Fibroblast of villous mesenchyme (primary cell): ENCODE data around the gene HSPA1B. TPM values are rescaled to one million over a fixed set of nuclear protein-coding genes. Genes with fewer than 3 reads are reported as not detected.
A peak's percentile ranks its signal among the peaks of the same experiment; 100 is the strongest.
"Not testable (repeated sequence)": the region's sequence is repeated elsewhere in the genome, so short reads cannot be mapped to it uniquely, and the experiment has no call there.

Experiments used
- DNase-seq: peaks from one replicate; pipeline ENCODE4 v3.0.0-alpha.2; 2010; ENCODE audit warnings: low read depth
- H3K4me3 ChIP-seq: 2 replicates; pipeline ENCODE4 v1.5.1; 2011; ENCODE audit warnings: low read depth, mild to moderate bottlenecking, low read length
- total RNA-seq: library from RNA; depleted of rRNA; stranded (reverse); fragments of >200 nt; gene quantifications from 2 replicates; pipeline ENCODE4 v1.2.3, GENCODE V29; 2012
- TF ChIP-seq, protein P1 (sequence below): IDR thresholded peaks from 2 replicates; pipeline ENCODE4 v1.5.1; 2012; ENCODE audit warnings: low read depth, mild to moderate bottlenecking, low read length; ENCODE audit not compliant: insufficient read depth

The HSPA1B gene
- total RNA-seq, 1 donor = 148 TPM

DNA sequence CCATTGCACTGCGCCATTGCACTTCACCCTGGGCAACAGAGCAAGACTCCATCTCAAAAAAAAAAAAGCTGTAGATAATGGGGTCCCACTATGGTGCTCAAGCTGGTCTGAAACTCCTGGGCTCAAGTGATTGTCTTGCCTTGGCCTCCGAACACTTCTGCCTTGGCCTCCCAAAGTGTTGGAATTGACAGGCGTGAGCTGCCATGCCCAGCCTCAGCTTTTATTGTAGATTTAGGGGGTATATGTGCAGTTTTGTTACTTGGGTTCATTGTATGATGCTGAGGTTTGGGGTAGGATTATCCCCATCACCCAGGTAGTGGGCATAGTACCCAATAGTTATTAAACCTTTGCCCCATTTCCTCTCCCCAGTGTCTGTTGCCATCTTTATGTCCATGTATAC lies 11.4 kb downstream of the HSPA1B start:
- TF ChIP-seq, protein P1, sequence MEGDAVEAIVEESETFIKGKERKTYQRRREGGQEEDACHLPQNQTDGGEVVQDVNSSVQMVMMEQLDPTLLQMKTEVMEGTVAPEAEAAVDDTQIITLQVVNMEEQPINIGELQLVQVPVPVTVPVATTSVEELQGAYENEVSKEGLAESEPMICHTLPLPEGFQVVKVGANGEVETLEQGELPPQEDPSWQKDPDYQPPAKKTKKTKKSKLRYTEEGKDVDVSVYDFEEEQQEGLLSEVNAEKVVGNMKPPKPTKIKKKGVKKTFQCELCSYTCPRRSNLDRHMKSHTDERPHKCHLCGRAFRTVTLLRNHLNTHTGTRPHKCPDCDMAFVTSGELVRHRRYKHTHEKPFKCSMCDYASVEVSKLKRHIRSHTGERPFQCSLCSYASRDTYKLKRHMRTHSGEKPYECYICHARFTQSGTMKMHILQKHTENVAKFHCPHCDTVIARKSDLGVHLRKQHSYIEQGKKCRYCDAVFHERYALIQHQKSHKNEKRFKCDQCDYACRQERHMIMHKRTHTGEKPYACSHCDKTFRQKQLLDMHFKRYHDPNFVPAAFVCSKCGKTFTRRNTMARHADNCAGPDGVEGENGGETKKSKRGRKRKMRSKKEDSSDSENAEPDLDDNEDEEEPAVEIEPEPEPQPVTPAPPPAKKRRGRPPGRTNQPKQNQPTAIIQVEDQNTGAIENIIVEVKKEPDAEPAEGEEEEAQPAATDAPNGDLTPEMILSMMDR = no peak
- H3K4me3 ChIP-seq = no peak overlapping the region

DNA sequence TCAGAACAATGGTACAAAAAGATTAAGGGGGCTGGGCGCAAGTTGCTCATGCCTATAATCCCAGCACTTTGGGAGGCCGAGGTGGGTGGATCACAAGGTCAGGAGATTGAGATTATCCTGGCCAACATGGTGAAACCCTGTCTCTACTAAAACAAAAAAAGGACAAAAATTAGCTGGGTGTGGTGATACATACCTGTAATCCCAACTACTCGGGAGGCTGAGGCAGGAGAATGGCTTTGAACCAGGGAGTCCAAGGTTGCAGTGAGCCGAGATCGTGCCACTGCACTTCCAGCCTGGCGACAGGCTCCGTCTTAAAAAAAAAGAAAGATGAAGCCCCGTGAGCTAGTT lies 12.2 kb downstream of the HSPA1B start:
- DNase-seq = not testable (repeated sequence)

More for the DNA sequence above, 11.4 kb downstream of the HSPA1B start:
- no peak for DNase-seq

DNA sequence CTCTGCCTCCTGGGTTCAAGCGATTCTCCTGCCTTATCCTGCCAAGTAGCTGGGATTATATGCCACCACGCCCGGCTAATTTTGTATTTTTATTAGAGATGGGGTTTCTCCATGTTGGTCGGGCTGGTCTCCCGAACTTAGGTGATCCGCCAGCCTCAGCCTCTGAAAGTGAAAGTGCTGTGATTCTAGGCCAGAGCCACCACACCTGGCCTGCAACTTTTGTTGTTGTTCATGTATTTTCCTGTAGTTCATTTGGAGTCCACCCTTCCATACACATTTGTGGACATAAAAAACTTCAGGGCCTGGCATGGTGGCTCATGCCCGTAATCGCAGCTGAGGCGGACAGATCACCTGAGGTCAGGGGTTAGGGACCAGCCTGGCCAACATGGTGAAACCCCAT lies 14.5 kb downstream of the HSPA1B start:
- TF ChIP-seq, protein P1 = no peak
- H3K4me3 ChIP-seq = no peak overlapping the region
- no peak for DNase-seq

More for the DNA sequence above, 12.2 kb downstream of the HSPA1B start:
- not testable (repeated sequence) for H3K4me3 ChIP-seq

DNA sequence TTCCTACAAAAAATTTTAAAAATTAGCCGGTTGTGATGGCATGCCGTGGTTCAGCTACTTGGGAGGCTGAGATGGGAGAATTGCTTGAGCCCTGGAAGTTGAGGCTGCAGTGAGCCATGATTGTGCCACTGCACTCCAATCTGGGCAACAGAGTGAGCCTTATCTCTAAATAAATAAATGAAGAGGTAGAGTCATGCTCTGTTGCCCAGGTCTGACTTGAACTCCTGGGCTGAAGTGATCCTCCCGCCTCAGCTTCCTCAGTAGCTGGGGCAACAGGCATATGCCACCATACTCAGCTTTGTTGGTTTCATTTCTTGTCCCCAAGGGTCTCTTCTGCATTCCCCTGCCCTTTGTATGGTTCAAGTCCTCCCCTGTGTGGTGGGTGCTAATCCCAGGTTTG lies 17.0 kb downstream of the HSPA1B start:
- TF ChIP-seq, protein P1 = no peak
- DNase-seq = no peak
- H3K4me3 ChIP-seq = no peak overlapping the region

DNA sequence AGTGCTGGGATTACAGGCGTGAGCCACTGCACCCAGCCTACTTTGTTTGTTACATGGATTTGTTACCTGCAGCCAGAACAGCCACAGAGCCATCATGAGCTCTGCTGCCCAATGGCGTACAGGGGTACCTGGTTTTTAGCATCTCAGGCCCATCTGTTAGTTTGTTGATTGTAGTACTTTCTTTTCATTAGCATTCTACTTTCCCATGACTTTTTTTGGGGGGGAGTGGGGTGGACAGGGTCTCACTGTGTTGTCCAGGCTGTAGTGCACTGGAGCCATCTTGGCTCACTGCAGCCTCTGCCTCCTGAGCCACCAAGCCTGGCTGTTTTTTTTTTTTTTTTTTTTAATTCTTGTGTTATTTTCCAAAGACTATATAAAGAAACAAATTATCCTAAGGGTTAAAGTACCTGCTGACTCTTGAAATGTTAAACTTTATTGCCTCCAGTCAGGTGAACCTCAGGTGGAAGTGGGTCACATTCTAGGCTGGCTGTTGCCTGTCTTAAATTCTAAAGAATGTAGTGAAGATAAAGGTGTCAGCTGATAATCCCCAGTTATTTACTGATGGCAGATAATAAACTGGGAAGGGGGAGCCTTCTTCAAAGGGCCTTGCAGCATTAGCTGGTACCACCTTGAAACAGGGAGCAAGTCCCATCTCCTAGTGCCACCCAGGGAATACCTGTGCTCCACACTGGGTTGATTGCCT lies 19.9 kb downstream of the HSPA1B start:
- TF ChIP-seq, protein P1 = no peak
- no peak for DNase-seq
- no peak overlapping the region for H3K4me3 ChIP-seq

DNA sequence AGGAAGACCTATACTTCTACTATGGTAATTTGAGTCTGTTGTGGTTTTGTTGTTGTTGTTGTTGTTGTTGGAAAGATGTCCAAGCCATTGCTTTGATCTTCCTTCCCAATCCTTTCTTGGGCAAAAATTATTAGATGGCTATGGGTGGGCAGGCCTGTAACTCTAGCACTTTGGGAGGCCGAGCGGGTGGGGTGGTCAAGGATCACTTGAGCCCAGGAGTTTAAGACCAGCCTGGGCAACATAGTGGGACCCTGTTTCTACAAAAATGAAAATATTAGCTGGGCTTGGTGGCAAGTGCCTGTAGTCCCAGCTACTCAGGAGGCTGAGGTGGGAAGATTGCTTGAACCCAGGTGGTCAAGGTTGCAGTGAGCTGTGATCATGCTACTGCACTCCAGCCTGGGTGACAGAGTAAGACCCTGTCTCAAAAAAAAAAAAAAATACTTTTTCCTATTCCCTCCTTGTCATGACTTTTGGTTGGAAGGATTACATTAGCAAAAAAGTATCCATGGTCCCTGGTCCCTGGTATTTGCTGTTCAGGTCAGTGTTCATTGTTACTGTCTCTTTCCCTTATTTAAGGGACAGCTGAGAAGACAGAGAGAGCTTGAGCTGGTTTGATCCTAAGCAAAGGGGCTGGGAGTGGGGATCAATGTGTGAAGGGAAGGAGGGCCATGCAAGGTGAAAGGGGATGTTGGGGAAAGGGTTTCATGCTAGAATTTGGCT lies 23.4 kb downstream of the HSPA1B start:
- no peak for DNase-seq
- TF ChIP-seq, protein P1 = no peak
- H3K4me3 ChIP-seq = no peak overlapping the region

DNA sequence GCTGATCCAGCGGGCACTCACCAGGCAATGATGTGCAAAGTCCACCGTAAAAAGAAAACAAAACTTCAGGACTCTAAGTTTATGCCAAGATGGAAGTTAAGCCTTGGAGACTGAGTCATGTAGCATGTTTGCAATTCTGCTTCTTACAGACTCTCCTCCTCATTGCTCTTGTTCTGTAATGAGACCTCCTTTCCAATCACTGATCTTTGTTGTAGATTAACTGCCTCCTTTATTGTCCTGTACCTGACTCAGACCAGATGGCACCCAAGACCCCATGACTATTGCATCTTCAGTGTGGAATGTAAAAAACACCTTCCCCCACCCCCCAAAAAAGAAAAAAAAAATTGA lies 23.9 kb downstream of the HSPA1B start:
- H3K4me3 ChIP-seq = no peak overlapping the region
- TF ChIP-seq, protein P1 = no peak
- peak; percentile 15 for DNase-seq

DNA sequence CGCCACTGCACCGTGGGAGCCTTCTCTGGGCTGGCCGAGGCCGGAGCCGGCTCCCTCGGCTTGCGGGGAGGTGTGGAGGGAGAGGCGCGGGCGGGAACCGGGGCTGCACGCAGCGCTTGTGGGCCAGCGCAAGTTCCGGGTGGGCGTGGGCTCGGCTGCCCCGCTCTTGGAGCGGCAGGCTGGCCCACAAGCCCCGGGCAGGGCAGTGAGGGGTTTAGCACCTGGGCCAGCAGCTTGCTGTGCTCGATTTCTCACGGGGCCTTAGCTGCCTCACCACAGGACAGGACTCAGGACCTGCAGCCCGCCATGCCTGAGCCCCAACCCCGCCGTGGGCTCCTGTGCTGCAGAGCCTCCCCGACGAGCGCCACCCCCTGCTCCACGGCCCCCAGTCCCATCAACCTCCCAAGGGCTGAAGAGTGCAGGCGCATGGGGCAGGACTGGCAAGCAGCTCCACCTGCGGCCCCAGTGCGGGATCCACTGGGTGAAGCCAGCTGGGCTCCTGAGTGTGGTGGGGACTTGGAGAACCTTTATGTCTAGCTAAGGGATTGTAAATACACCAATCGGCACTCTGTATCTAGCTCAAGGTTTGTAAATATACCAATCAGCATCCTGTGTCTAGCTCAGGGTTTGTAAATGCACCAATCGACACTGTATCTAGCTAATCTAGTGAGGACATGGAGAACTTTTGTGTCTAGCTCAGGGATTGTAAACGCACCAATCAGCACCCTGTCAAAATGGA lies 24.6 kb downstream of the HSPA1B start:
- DNase-seq, H3K4me3 ChIP-seq: not testable (repeated sequence)

DNA sequence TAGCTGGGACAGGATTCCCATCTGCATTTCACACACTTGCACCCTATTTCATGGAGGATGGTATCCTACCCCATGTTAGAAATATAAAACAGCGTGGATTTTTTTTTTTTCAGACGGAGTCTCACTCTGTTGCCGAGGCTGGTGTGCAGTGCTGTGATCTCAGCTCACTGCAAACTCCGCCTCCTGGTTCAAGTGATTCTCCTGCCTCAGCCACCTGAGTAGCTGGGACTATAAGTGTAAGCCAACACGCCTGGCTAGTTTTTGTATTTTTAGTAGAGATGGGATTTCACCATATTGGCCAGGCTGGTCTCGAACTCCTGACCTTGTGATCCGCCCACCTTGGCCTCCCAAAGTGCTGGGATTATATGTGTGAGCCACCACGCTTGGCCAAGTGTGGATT lies 30.2 kb downstream of the HSPA1B start:
- DNase-seq, H3K4me3 ChIP-seq: not testable (repeated sequence)
